Colon (tissue), 2 donors: ENCODE results near the gene CCDC154.

ENCODE experiments used
- FAIRE-seq: peaks from 2 replicates; lab custom pipeline; 2012; peaks lifted over from hg19 to GRCh38; lab: Jason Lieb, UNC
- donor health status: control.
- donor health status: control.

CCDC154 gene

GRCh38 chr16:1435921-1436697 lies 8.2 kb downstream of the CCDC154 start:
- FAIRE-seq, result no peak

- no peak for FAIRE-seq
Measured at GRCh38 chr16:1434644-1435592, 9.4 kb downstream of the CCDC154 start.

- no peak for FAIRE-seq
Measured at GRCh38 chr16:1433756-1434155, 10.6 kb downstream of the CCDC154 start.

- no peak for FAIRE-seq
Measured at GRCh38 chr16:1433263-1433560, 11.1 kb downstream of the CCDC154 start.

- no peak for FAIRE-seq
Measured at GRCh38 chr16:1432388-1433262, 11.7 kb downstream of the CCDC154 start.

GRCh38 chr16:1431497-1432270 lies 12.7 kb downstream of the CCDC154 start:
- no peak for FAIRE-seq

- no peak for FAIRE-seq
Measured at GRCh38 chr16:1430759-1431496, 13.4 kb downstream of the CCDC154 start, which contains the start of gene PERCC1. PERCC1 (plus strand) TSS chr16:1431078; CDS start chr16:1432594, 1,516 bp downstream.

GRCh38 chr16:1430214-1430758 lies 14.1 kb downstream of the CCDC154 start:
- no peak for FAIRE-seq

- no peak for FAIRE-seq
Measured at GRCh38 chr16:1429631-1430030, 14.7 kb downstream of the CCDC154 start.

- no peak for FAIRE-seq
Measured at GRCh38 chr16:1429012-1429411, 15.3 kb downstream of the CCDC154 start.

GRCh38 chr16:1428511-1428910 lies 15.8 kb downstream of the CCDC154 start:
- no peak for FAIRE-seq

GRCh38 chr16:1427473-1428461 lies 16.6 kb downstream of the CCDC154 start:
- FAIRE-seq, result no peak

GRCh38 chr16:1426734-1427471 lies 17.5 kb downstream of the CCDC154 start:
- no peak for FAIRE-seq

- no peak for FAIRE-seq
Measured at GRCh38 chr16:1425616-1426370, 18.6 kb downstream of the CCDC154 start.

GRCh38 chr16:1424028-1424427 lies 20.3 kb downstream of the CCDC154 start:
- no peak for FAIRE-seq

- no peak for FAIRE-seq
Measured at GRCh38 chr16:1422076-1422475, 22.3 kb downstream of the CCDC154 start.

GRCh38 chr16:1420111-1420539 lies 24.2 kb downstream of the CCDC154 start:
- no peak for FAIRE-seq

- FAIRE-seq, result no peak
Measured at GRCh38 chr16:1416521-1416941, 27.8 kb downstream of the CCDC154 start.
